ENCODE results near the gene DNAJC16. TPM values are rescaled to one million over a fixed set of nuclear protein-coding genes. Genes with fewer than 3 reads are reported as not detected.

DNAJC16 gene
- total RNA-seq, 1 experiment from 2014 or later: 9.2 TPM

- no TSS peak for BruUV-seq (replicated peaks)
- TF ChIP-seq, protein P1, sequence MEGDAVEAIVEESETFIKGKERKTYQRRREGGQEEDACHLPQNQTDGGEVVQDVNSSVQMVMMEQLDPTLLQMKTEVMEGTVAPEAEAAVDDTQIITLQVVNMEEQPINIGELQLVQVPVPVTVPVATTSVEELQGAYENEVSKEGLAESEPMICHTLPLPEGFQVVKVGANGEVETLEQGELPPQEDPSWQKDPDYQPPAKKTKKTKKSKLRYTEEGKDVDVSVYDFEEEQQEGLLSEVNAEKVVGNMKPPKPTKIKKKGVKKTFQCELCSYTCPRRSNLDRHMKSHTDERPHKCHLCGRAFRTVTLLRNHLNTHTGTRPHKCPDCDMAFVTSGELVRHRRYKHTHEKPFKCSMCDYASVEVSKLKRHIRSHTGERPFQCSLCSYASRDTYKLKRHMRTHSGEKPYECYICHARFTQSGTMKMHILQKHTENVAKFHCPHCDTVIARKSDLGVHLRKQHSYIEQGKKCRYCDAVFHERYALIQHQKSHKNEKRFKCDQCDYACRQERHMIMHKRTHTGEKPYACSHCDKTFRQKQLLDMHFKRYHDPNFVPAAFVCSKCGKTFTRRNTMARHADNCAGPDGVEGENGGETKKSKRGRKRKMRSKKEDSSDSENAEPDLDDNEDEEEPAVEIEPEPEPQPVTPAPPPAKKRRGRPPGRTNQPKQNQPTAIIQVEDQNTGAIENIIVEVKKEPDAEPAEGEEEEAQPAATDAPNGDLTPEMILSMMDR (conservative IDR thresholded peaks at IDR 0.05; ENCODE audit: low read depth, low read length): no peak
- TF ChIP-seq EZH2 (IDR thresholded peaks at IDR 0.05; ENCODE audit: low read length, unreplicated experiment): no peak
- intact Hi-C loops (cut with micrococcal nuclease): no loop called here
- H3K79me2 ChIP-seq (ENCODE audit: low read length): peaks cover 90% of the 10 kb centered on the region
- H3K4me2 ChIP-seq (ENCODE audit: low read length): no peak overlapping the region
- no peak overlapping the region for H3K27ac ChIP-seq (ENCODE audit: low read length)
- peaks cover 28% of the 10 kb centered on the region for H3K4me1 ChIP-seq (ENCODE audit: insufficient read depth, low read length)
- H3K9me3 ChIP-seq (ENCODE audit: low read length): no peaks in the 10 kb centered on the region
- ChIA-PET POLR2A (ENCODE audit: unreplicated experiment) (interaction anchor here (0.7 kb wide), 1 partner anchor 27 kb away, joined by 3 read pairs; no protein-coding TSS in a partner anchor), CTCF (interaction anchor here (0.6 to 0.7 kb wide), 2 partner anchors 27 to 86 kb away, joined by 4 to 10 read pairs; no protein-coding TSS in a partner anchor)
- no peak overlapping the region for H3K4me3 ChIP-seq (ENCODE audit: low read length)
- no peak overlapping the region for H3K9ac ChIP-seq (ENCODE audit: low read length)
- H4K20me1 ChIP-seq (ENCODE audit: low read length): peaks cover 42% of the 10 kb centered on the region
- H3F3A ChIP-seq (ENCODE audit: low read length, unreplicated experiment): peaks cover 4% of the 10 kb centered on the region
- H2AFZ ChIP-seq (ENCODE audit: low read length): no peak overlapping the region
- no peaks in the 10 kb centered on the region for H3K27me3 ChIP-seq (ENCODE audit: low read length)
- ATAC-seq (no peak), DNase-seq (no peak)
- no peaks in the 10 kb centered on the region for H3K9me2 ChIP-seq (replicated peaks; ENCODE audit: low read length)
- peaks cover 15% of the 10 kb centered on the region for H3K36me3 ChIP-seq (ENCODE audit: low read depth, low read length)
Measured at GRCh38 chr1:15622712-15623373, 96.2 kb downstream of the DNAJC16 start.

DNA sequence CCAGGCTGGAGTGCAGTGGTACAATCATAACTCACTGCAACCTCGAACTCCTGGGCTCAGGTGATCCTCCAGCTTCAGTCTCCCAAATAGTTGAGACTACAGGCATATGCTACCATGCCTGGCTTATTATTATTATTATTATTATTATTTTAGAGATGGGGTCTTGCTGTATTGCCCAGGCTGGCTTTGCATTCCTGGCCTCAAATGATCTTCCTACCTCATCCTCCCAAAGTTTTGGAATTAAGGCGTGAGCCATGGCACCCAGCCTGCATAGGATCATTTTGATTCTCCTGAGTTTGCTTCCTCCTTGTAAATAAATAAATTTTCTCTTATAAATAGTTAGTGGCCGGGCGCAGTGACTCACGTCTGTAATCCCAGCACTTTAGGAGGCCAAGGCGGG, 96.8 kb downstream of the DNAJC16 start:
- Histone ChIP-seq H3K36me3 (ENCODE audit: low read depth, low read length) (peaks cover 19% of the 10 kb centered on the region), H3K4me1 (ENCODE audit: insufficient read depth, low read length) (peaks cover 28% of the 10 kb centered on the region), H3K9me3 (ENCODE audit: low read length) (no peaks in the 10 kb centered on the region), H3K9me2 (replicated peaks; ENCODE audit: low read length) (no peaks in the 10 kb centered on the region), H2AFZ (ENCODE audit: low read length) (no peak overlapping the region), H4K20me1 (ENCODE audit: low read length) (peaks cover 42% of the 10 kb centered on the region), H3K9ac (ENCODE audit: low read length) (no peak overlapping the region), H3K27me3 (ENCODE audit: low read length) (no peaks in the 10 kb centered on the region), H3K27ac (ENCODE audit: low read length) (no peak overlapping the region), H3K4me2 (ENCODE audit: low read length) (no peak overlapping the region), H3K79me2 (ENCODE audit: low read length) (peaks cover 89% of the 10 kb centered on the region), H3K4me3 (ENCODE audit: low read length) (no peak overlapping the region), H3F3A (ENCODE audit: low read length, unreplicated experiment) (peaks cover 4% of the 10 kb centered on the region)
- DNase-seq (no peak), ATAC-seq (no peak)
- ChIA-PET CTCF (interaction anchor here (0.6 kb wide), 1 partner anchor 86 kb away, joined by 4 read pairs; no protein-coding TSS in a partner anchor), POLR2A (ENCODE audit: unreplicated experiment) (interaction anchor here (0.7 kb wide), 1 partner anchor 27 kb away, joined by 3 read pairs; no protein-coding TSS in a partner anchor)
- no TSS peak for BruUV-seq (replicated peaks)
- TF ChIP-seq EZH2phosphoT487 (IDR thresholded peaks at IDR 0.05; ENCODE audit: borderline replicate concordance, low read length) (no peak), EZH2 (IDR thresholded peaks at IDR 0.05; ENCODE audit: low read length, unreplicated experiment) (no peak)
- TF ChIP-seq, protein P1 (conservative IDR thresholded peaks at IDR 0.05; ENCODE audit: low read depth, low read length): no peak
- intact Hi-C loops (cut with micrococcal nuclease): no loop called here

- peaks cover 24% of the 10 kb centered on the region for H3K36me3 ChIP-seq (ENCODE audit: low read depth, low read length)
- ATAC-seq: no peak
- no TSS peak for BruUV-seq (replicated peaks)
Measured at GRCh38 chr1:15624133-15624714, 97.6 kb downstream of the DNAJC16 start.

More at GRCh38 chr1:15624133-15624714, 97.6 kb downstream of the DNAJC16 start:
- Histone ChIP-seq H3K27me3 (ENCODE audit: low read length) (no peaks in the 10 kb centered on the region), H4K20me1 (ENCODE audit: low read length) (peaks cover 42% of the 10 kb centered on the region), H3K79me2 (ENCODE audit: low read length) (peaks cover 88% of the 10 kb centered on the region), H3K9me2 (replicated peaks; ENCODE audit: low read length) (no peaks in the 10 kb centered on the region), H2AFZ (ENCODE audit: low read length) (no peak overlapping the region), H3K27ac (ENCODE audit: low read length) (no peak overlapping the region), H3F3A (ENCODE audit: low read length, unreplicated experiment) (peaks cover 4% of the 10 kb centered on the region), H3K4me1 (ENCODE audit: insufficient read depth, low read length) (peaks cover 21% of the 10 kb centered on the region), H3K9ac (ENCODE audit: low read length) (no peak overlapping the region), H3K4me2 (ENCODE audit: low read length) (no peak overlapping the region), H3K9me3 (ENCODE audit: low read length) (no peaks in the 10 kb centered on the region), H3K4me3 (ENCODE audit: low read length) (no peak overlapping the region)
- CTCF ChIA-PET: no interaction called here
- DNase-seq: no peak
- POLR2A ChIA-PET (ENCODE audit: unreplicated experiment): no interaction called here
- TF ChIP-seq, protein P1 (conservative IDR thresholded peaks at IDR 0.05; ENCODE audit: low read depth, low read length): no peak
- TF ChIP-seq EZH2phosphoT487 (IDR thresholded peaks at IDR 0.05; ENCODE audit: borderline replicate concordance, low read length) (no peak), EZH2 (IDR thresholded peaks at IDR 0.05; ENCODE audit: low read length, unreplicated experiment) (no peak)
- intact Hi-C loops (cut with micrococcal nuclease): no loop called here

All from PC-3 (cell line).